ENCODE results near the gene TMEM30B.

GRCh38 chr14:61322011-61322798 is 41.1 kb upstream of the TMEM30B start:
- TF ChIP-seq CTCF (IDR thresholded peaks at IDR 0.05) (no peak), POLR2A (IDR thresholded peaks at IDR 0.05) (no peak)

All from right lobe of liver (tissue), 4 donors.